LNCAP (cell line): ENCODE results near the gene HEMK1.

ENCODE experiments used
- CTCF ChIP-seq: fragments of 450-650 bp; IDR thresholded peaks from 2 replicates; pipeline ENCODE4 v1.5.1; 2017; ENCODE audit warnings: mild to moderate bottlenecking

HEMK1 gene, protein sequence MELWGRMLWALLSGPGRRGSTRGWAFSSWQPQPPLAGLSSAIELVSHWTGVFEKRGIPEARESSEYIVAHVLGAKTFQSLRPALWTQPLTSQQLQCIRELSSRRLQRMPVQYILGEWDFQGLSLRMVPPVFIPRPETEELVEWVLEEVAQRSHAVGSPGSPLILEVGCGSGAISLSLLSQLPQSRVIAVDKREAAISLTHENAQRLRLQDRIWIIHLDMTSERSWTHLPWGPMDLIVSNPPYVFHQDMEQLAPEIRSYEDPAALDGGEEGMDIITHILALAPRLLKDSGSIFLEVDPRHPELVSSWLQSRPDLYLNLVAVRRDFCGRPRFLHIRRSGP

GRCh38 chr3:50568947-50569749, at the start of gene HEMK1:
HEMK1 (plus strand) TSS chr3:50569522; CDS start chr3:50571105, 1,583 bp downstream.
- TF ChIP-seq CTCF = no peak

DNA sequence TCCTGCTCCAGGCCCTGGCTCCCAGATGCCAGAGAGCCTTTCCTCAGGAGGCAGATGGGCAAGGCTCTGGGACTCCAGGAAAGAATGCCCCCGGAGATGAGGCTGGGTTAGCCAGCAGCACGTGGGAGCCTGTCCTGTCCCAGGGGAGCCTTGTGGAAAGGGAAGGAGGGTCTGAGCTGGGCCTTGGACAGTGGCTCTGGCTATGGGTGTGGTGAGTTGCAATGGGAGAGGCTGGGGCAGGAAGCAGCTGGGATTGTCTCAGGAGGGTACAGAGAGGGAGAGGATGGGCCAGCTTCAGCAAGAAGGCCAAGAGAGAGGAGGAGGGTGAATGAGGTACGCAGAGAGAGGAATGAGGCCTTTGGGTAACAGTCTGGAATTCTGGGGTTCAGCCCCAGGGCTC, 48.5 kb upstream of the HEMK1 start:
- TF ChIP-seq CTCF = no peak

- TF ChIP-seq CTCF = no peak
Observed at GRCh38 chr3:50521572-50521971, 47.8 kb upstream of the HEMK1 start.

DNA sequence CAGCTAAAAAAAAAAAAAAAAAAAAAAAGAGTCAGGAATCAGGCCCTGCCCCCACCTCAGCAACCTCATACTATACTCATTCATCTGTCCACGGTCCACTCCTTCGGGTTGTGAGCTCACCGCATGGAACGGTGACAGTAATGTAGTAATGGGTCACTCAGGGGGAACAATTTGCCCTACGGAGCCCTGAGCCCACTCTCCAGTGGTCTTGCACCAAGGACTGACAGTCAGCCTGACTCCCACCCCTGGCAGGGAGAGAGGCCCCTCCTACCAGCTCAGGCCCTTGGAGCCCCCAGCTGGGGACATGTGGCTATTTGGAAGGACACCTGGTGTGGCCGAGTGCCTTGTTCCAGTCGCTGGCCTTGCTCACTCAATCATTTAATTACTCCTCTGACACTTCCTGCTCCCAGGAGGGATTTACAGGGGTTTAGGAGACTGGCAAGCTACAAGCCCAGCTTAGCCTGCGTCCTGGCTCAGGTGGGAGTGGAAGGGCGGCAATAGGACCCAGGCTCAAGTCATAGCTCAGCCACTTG, 46.0 kb upstream of the HEMK1 start:
- TF ChIP-seq CTCF = no peak

GRCh38 chr3:50524746-50525145, 44.6 kb upstream of the HEMK1 start:
- no peak for TF ChIP-seq CTCF

- no peak for TF ChIP-seq CTCF
Observed at GRCh38 chr3:50525191-50525910, 44.0 kb upstream of the HEMK1 start.

GRCh38 chr3:50525987-50526386, 43.3 kb upstream of the HEMK1 start:
- TF ChIP-seq CTCF = no peak
